HepG2 (cell line): ENCODE data around the gene ANKS1B. TPM values are rescaled to one million over a fixed set of nuclear protein-coding genes. Genes with fewer than 3 reads are reported as not detected.

Source experiments
- ATAC-seq: fragments of 200-7000 bp; cut with Tn5 transposase; 3 replicates; pipeline ENCODE4 v1.9.1; 2020; ENCODE audit warnings: mild to moderate bottlenecking, moderate library complexity
- BruUV-seq: library from RNA; stranded (reverse); fragments of 400-500 nt; replicated peaks from 2 replicates; lab custom pipeline; 2021; lab: Mats Ljungman, UMichigan
- CTCF ChIA-PET: fragments of 300-600 bp; formaldehyde crosslinking; extraction: SDS; loops from one replicate; lab custom pipeline; 2021; ENCODE audit warnings: low total read pairs, inconsistent platforms, low intra/inter-chr PET ratio; lab: Yijun Ruan, JAX
- POLR2A ChIA-PET: fragments of 350-600 bp; sonication (Branson Sonifier 250); formaldehyde crosslinking; loops from one replicate; lab custom pipeline; 2020; ENCODE audit warnings: antibody characterized with exemption, inconsistent platforms; lab: Yijun Ruan, JAX
- DNase-seq: peaks from one replicate; pipeline ENCODE4 v3.0.0-alpha.2; 2015; ENCODE audit warnings: low spot score
- FAIRE-seq: peaks from 3 replicates; lab custom pipeline; 2011; peaks lifted over from hg19 to GRCh38; lab: Jason Lieb, UNC
- H2AFZ ChIP-seq: one replicate; pipeline ENCODE4 v1.6.1; 2011; ENCODE audit warnings: low read length, inconsistent platforms
- H3K27ac ChIP-seq: fragments of 300-600 bp; 3 replicates; pipeline ENCODE4 v1.8.0; 2011; ENCODE audit warnings: mixed run types, mild to moderate bottlenecking, mixed read lengths, low read length, inconsistent platforms; ENCODE audit not compliant: insufficient read depth; ENCODE audit errors: extremely low read length
- H3K27me3 ChIP-seq, 2 experiments: fragments of 200-600 bp in 1 of 2; 2 replicates in 1 of 2; 3 replicates in 1 of 2; pipeline versions ENCODE4 v1.6.0 to v1.8.0; 2011; ENCODE audit warnings: low read length in 2 of 2, mild to moderate bottlenecking in 2 of 2, moderate library complexity in 2 of 2, inconsistent platforms in 1 of 2; ENCODE audit not compliant: insufficient read depth in 2 of 2, control insufficient read depth in 1 of 2
- H3K36me3 ChIP-seq, 2 experiments: fragments of 200-600 bp in 1 of 2; replicated peaks in 1 of 2; 2 replicates in 1 of 2; 3 replicates in 1 of 2; pipeline versions ENCODE4 v1.5.1 to v1.8.0; 2011; ENCODE audit warnings: low read length in 2 of 2, inconsistent platforms in 1 of 2; ENCODE audit not compliant: insufficient read depth in 2 of 2, control insufficient read depth in 1 of 2
- H3K4me1 ChIP-seq: 2 replicates; pipeline ENCODE4 v1.5.1; 2012; ENCODE audit warnings: low read length, inconsistent platforms; ENCODE audit not compliant: insufficient read depth
- H3K4me2 ChIP-seq: 2 replicates; pipeline ENCODE4 v1.6.0; 2011; ENCODE audit warnings: low read depth, low read length, inconsistent platforms
- H3K4me3 ChIP-seq, 3 experiments: fragments of 200-600 bp in 1 of 3; sonication (generic), shearing (Covaris generic) in 1 of 3; replicated peaks in 1 of 3; 2 replicates each; pipeline ENCODE4 v1.5.1; 2011 to 2016; ENCODE audit warnings: low read length in 3 of 3, inconsistent platforms in 2 of 3, low read depth in 2 of 3, mild to moderate bottlenecking in 2 of 3, control low read depth in 1 of 3, mixed read lengths in 1 of 3; ENCODE audit not compliant: insufficient read depth in 1 of 3
- H3K79me2 ChIP-seq: one replicate; pipeline ENCODE4 v1.6.1; 2011; ENCODE audit warnings: low read length, inconsistent platforms; ENCODE audit not compliant: insufficient read depth
- H3K9ac ChIP-seq: 2 replicates; pipeline ENCODE4 v1.6.0; 2011; ENCODE audit warnings: mild to moderate bottlenecking, low read depth, low read length, inconsistent platforms; ENCODE audit not compliant: insufficient read depth
- H3K9me3 ChIP-seq: 2 replicates; pipeline ENCODE4 v1.5.1; 2012; ENCODE audit warnings: mild to moderate bottlenecking, low read length
- H4K20me1 ChIP-seq: 2 replicates; pipeline ENCODE4 v1.6.0; 2011; ENCODE audit warnings: inconsistent platforms, mild to moderate bottlenecking, low read length, moderate library complexity; ENCODE audit not compliant: insufficient read depth
- ATM ChIP-seq: fragments of 450-650 bp; IDR thresholded peaks from 2 replicates; pipeline ENCODE4 v1.7.1; 2017; ENCODE audit warnings: mild to moderate bottlenecking, borderline replicate concordance
- CENPX ChIP-seq: sonication (generic); formaldehyde crosslinking; IDR thresholded peaks from 2 replicates; pipeline ENCODE4 v1.9.0; 2021; ENCODE audit warnings: mild to moderate bottlenecking, missing genetic modification reagents, moderate library complexity
- NFAT5 ChIP-seq: sonication (generic); formaldehyde crosslinking; IDR thresholded peaks from 2 replicates; pipeline ENCODE4 v1.4.0; 2020; ENCODE audit warnings: missing genetic modification reagents
- NR3C1 ChIP-seq: sonication (generic); formaldehyde crosslinking; IDR thresholded peaks from 2 replicates; pipeline ENCODE4 v1.4.0; 2020; ENCODE audit warnings: missing genetic modification reagents
- POLR2AphosphoS2 ChIP-seq: IDR thresholded peaks from 2 replicates; pipeline ENCODE4 v1.6.1; 2011; ENCODE audit warnings: low read depth, low read length, improper control_type of control experiment
- POLR2AphosphoS5 ChIP-seq: IDR thresholded peaks from 2 replicates; pipeline ENCODE4 v1.6.1; 2012; ENCODE audit warnings: low read depth, low read length
- THAP11 ChIP-seq: IDR thresholded peaks from 2 replicates; pipeline ENCODE4 v1.6.1; 2016; ENCODE audit warnings: missing biosample characterization, missing genetic modification reagents
- ZBTB38 ChIP-seq: sonication (generic); formaldehyde crosslinking; IDR thresholded peaks from 2 replicates; pipeline ENCODE4 v1.5.1; 2020; ENCODE audit warnings: mild to moderate bottlenecking, missing genetic modification reagents
- ZNF703 ChIP-seq: sonication (generic); formaldehyde crosslinking; IDR thresholded peaks from 2 replicates; pipeline ENCODE4 v1.5.1; 2020; ENCODE audit warnings: missing genetic modification reagents, mild to moderate bottlenecking, moderate library complexity, borderline replicate concordance
- WGBS: methylation state at CpG from one replicate; pipeline ENCODE4 v1.1.6; 2017; ENCODE audit warnings: low lambda C conversion rate; 5-methylcytosine and 5-hydroxymethylcytosine counted together
- in situ Hi-C: cut with HindIII; loops from 2 replicates; pipeline ENCODE4 v1.10.0; 2017; ENCODE audit warnings: low pct_unique_long_range_greater_than_20kb; ENCODE audit not compliant: extremely low pct_ligation_motif_present
- intact Hi-C: fragments of 100-400 bp; cut with micrococcal nuclease; formaldehyde crosslinking; loops from one replicate; pipeline ENCODE4 v1.10.0; 2022; ENCODE audit not compliant: unreplicated experiment
- polyA plus RNA-seq, 8 experiments: library from polyadenylated mRNA; depleted of rRNA in 3 of 8; stranded (reverse) in 7 of 8; unstranded in 1 of 8; fragments of >200 nt; fragmentation: Illumina TruSeq in 4 of 8; extraction: Trizol in 4 of 8; gene quantifications; 2 replicates each; pipeline versions ENCODE4 v1.2.1 to v1.2.3, GENCODE V29; 2011 to 2016; ENCODE audit warnings: low read depth in 4 of 8, missing spikeins in 1 of 8, mixed read lengths in 1 of 8; ENCODE audit not compliant: insufficient read depth in 1 of 8
- total RNA-seq, 5 experiments: library from RNA; depleted of rRNA; stranded (reverse); fragments of >200 nt; fragmentation: Illumina TruSeq; extraction: Trizol; gene quantifications; 2 replicates each; pipeline ENCODE4 v1.2.3, GENCODE V29; 2016; ENCODE audit warnings: low read depth in 1 of 5

Gene ANKS1B
- total and polyA plus RNA-seq, 2 of the 13 experiments (the other 11 are each of a cell fraction or from before 2014, with no cell fraction given): 0.15 TPM; not detected in 1

- no peak for TF ChIP-seq NFAT5 (CRISPR knock-in tag)
- no peak for TF ChIP-seq CENPX (CRISPR knock-in tag)
- TF ChIP-seq, all 625 proteins: peak for 3
Observed at GRCh38 chr12:99253068-99253467, 731.7 kb downstream of the ANKS1B start (continued).

- Histone ChIP-seq H3K27me3 (no peaks in the 10 kb centered on the region), H3K27ac (no peak overlapping the region), H4K20me1 (no peaks in the 10 kb centered on the region), H2AFZ (no peak overlapping the region), H3K4me1 (no peaks in the 10 kb centered on the region), H3K9ac (no peak overlapping the region), H3K36me3 (no peaks in the 10 kb centered on the region), H3K9me3 (no peaks in the 10 kb centered on the region), H3K79me2 (no peaks in the 10 kb centered on the region), H3K4me2 (no peak overlapping the region), H3K4me3 (no peak overlapping the region)
- WGBS: 6% methylated on average over 3 of the region's 3 CpGs
- in situ Hi-C loops (no loop called here), intact Hi-C loops (no loop called here)
- FAIRE-seq (no peak), DNase-seq (no peak), ATAC-seq (no peak)
- TF ChIP-seq THAP11 (CRISPR knock-in tag) (no peak), NR3C1 (CRISPR knock-in tag) (no peak), POLR2AphosphoS2 (no peak), ATM (no peak), POLR2AphosphoS5 (no peak), ZBTB38 (CRISPR knock-in tag) (no peak), ZNF703 (no peak)
- ChIA-PET POLR2A (no interaction called here), CTCF (no interaction called here)
- no TSS peak for BruUV-seq
Observed at GRCh38 chr12:99250091-99250490, 734.6 kb downstream of the ANKS1B start.
